ENCODE data around the gene MUC5AC.

GRCh38 chr11:1236316-1237127 is 78.8 kb downstream of the MUC5AC start:
- TF ChIP-seq POLR2AphosphoS5 (IDR thresholded peaks at IDR 0.05; ENCODE audit: borderline replicate concordance, low read depth, low read length) (no peak), EZH2 (IDR thresholded peaks at IDR 0.05) (no peak), FOXP2 (optimal IDR thresholded peaks at IDR 0.05; ENCODE audit: control extremely low read depth, extremely low read length, insufficient read depth) (no peak)

All from SK-N-MC (cell line).